Chondrocyte (in vitro differentiated cells): Measurements from ENCODE around the gene UBA6. TPM values are rescaled to one million over a fixed set of nuclear protein-coding genes. Genes with fewer than 3 reads are reported as not detected.

ENCODE experiments used
- DNase-seq: peaks from one replicate; pipeline ENCODE4 v3.0.0; 2021; ENCODE audit warnings: mixed read lengths, low spot score
- H3K27ac Mint-ChIP-seq: one replicate; pipeline ENCODE4 v1.8.0; 2021; ENCODE audit warnings: mild to moderate bottlenecking, moderate library complexity, mixed read lengths; ENCODE audit not compliant: unreplicated experiment
- H3K27me3 Mint-ChIP-seq: 2 replicates; pipeline ENCODE4 v1.8.0; 2021; ENCODE audit warnings: low read depth, mixed read lengths
- H3K36me3 Mint-ChIP-seq: 2 replicates; pipeline ENCODE4 v1.8.0; 2021; ENCODE audit warnings: low read depth, mixed read lengths
- H3K4me1 Mint-ChIP-seq: 2 replicates; pipeline ENCODE4 v1.8.0; 2021; ENCODE audit warnings: low read depth, mild to moderate bottlenecking, mixed read lengths
- H3K4me3 Mint-ChIP-seq: one replicate; pipeline ENCODE4 v1.8.0; 2021; ENCODE audit warnings: mild to moderate bottlenecking, moderate library complexity, mixed read lengths; ENCODE audit not compliant: unreplicated experiment
- H3K9me3 Mint-ChIP-seq: 2 replicates; pipeline ENCODE4 v1.8.0; 2021; ENCODE audit warnings: low read depth, mixed read lengths
- total RNA-seq: library from RNA; stranded (reverse); gene quantifications from 3 replicates; pipeline ENCODE4 v1.2.1, GENCODE V29; 2021
- TF ChIP-seq, protein P1 (sequence below): fragments of 200-600 bp; sonication (generic); IDR thresholded peaks from 2 replicates; pipeline ENCODE4 v1.5.0; 2021; ENCODE audit warnings: antibody characterized with exemption, mild to moderate bottlenecking, moderate library complexity

UBA6 gene
- total RNA-seq, 1 donor from 2014 or later = 61.7 TPM

DNA sequence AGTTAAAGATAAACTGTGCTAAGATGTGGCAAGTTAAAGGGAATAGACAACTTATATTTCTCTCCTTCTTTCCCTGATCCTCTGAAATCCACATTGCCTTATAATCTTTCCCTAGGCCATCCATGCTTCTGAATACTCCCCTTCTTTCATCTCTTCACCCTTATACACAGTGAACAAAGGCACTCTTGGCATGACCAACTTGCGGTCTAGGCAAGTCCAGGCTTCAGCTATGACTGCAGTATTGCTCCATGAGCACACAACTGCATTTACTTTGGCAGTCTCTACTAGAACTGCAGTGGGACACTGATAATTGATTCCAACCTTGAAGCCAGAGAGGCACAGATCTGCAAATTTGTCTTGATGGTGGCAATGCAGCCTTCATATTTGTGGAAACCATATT, 24.2 kb upstream of the UBA6 start:
- peaks cover 4% of the 10 kb centered on the region for H3K36me3 Mint-ChIP-seq
- H3K27ac Mint-ChIP-seq = no peak overlapping the region
- peaks cover 8% of the 10 kb centered on the region for H3K4me1 Mint-ChIP-seq
- H3K4me3 Mint-ChIP-seq = no peak overlapping the region
- no peaks in the 10 kb centered on the region for H3K27me3 Mint-ChIP-seq
- no peak for DNase-seq
- TF ChIP-seq, protein P1, sequence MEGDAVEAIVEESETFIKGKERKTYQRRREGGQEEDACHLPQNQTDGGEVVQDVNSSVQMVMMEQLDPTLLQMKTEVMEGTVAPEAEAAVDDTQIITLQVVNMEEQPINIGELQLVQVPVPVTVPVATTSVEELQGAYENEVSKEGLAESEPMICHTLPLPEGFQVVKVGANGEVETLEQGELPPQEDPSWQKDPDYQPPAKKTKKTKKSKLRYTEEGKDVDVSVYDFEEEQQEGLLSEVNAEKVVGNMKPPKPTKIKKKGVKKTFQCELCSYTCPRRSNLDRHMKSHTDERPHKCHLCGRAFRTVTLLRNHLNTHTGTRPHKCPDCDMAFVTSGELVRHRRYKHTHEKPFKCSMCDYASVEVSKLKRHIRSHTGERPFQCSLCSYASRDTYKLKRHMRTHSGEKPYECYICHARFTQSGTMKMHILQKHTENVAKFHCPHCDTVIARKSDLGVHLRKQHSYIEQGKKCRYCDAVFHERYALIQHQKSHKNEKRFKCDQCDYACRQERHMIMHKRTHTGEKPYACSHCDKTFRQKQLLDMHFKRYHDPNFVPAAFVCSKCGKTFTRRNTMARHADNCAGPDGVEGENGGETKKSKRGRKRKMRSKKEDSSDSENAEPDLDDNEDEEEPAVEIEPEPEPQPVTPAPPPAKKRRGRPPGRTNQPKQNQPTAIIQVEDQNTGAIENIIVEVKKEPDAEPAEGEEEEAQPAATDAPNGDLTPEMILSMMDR = no peak
- peaks cover 10% of the 10 kb centered on the region for H3K9me3 Mint-ChIP-seq

DNA sequence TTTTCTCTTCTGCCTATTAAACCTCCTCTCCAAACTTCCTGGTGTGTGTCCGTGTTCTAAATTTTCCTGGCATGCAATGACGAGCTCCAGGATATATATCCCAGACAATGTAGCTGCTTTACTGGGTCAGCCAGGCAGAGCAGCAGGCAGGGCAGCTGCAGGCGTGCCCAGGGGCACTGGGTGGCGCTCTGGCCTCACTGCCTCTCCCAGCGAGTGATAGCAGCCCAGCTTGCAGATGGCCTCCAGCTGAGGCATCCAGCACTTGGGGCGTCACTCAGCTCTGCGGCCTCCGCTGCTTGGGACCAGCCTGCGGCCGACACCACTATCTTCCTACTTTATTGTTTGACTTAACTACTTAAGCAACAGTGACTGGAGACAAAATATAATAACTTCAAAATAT, 23.0 kb upstream of the UBA6 start:
- Mint-ChIP-seq H3K9me3 (peaks cover 10% of the 10 kb centered on the region), H3K36me3 (peaks cover 4% of the 10 kb centered on the region), H3K27me3 (no peaks in the 10 kb centered on the region), H3K27ac (no peak overlapping the region), H3K4me1 (peaks cover 8% of the 10 kb centered on the region), H3K4me3 (no peak overlapping the region)
- no peak for DNase-seq
- TF ChIP-seq, protein P1 = no peak

DNA sequence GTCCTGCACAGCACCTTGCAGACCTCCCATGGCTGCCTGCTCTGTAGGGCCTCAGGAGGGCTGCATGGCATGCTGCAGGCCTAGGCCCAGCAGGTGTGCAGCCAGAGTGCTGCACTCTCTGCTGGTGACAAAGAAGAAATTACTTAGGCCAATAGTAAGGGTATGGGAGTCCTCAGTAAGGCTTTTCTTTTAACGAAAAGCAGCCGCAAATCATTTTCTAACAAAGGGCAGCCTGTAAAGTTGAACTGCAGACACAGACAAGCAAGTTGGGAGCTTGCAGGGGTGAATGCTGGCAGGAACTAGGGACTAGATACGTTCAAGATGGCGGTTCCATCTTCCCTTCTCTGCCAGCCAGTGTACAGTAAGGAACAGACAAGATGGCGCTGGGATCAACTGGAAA, 22.4 kb upstream of the UBA6 start:
- Mint-ChIP-seq H3K27me3 (no peaks in the 10 kb centered on the region), H3K27ac (no peak overlapping the region), H3K4me3 (no peak overlapping the region), H3K4me1 (peaks cover 8% of the 10 kb centered on the region), H3K36me3 (peaks cover 4% of the 10 kb centered on the region), H3K9me3 (peaks cover 10% of the 10 kb centered on the region)
- no peak for DNase-seq
- TF ChIP-seq, protein P1 = no peak

DNA sequence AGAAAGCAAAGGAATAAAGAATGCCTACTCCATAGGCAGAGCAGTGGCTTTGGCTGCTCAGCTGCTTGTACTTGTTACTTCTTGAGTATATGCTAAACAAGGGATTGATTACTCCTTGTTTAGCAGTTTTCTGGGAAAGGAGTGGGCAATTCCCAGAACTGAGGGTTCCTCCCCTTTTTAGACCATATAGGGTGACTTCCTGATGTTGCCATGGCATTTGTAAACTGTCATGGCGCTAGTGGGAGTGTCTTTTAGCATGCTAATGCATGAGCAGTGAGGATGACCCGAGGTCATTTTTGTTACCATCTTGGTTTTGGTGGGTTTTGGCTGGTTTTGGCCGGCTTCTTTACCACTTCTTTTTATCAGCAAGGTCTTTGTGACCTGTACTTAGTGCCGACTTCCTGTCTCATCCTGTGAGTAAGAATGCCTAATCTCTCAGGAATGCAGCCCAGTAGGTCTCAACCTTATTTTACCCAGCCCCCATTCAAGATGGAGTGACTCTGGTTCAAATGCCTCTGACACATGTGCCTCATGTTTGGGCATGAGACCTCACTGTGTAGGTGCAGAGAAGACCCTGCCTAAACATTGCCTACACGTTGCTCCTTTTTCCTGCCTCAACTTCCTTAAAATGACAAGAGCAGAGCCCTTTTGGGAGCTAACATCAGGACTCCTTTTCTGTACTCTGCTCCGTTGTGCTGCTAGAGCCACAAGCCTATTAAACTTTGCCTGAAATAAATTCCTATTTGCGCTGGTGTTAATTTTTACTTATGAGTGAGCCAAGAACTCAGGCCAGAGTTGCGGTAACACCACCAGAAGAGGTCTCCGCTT, 21.0 kb upstream of the UBA6 start:
- no peak overlapping the region for H3K27ac Mint-ChIP-seq
- no peaks in the 10 kb centered on the region for H3K27me3 Mint-ChIP-seq
- peaks cover 2% of the 10 kb centered on the region for H3K36me3 Mint-ChIP-seq
- H3K4me3 Mint-ChIP-seq = no peak overlapping the region
- peaks cover 6% of the 10 kb centered on the region for H3K4me1 Mint-ChIP-seq
- TF ChIP-seq, protein P1 = no peak
- no peak for DNase-seq
- peaks cover 2% of the 10 kb centered on the region for H3K9me3 Mint-ChIP-seq

DNA sequence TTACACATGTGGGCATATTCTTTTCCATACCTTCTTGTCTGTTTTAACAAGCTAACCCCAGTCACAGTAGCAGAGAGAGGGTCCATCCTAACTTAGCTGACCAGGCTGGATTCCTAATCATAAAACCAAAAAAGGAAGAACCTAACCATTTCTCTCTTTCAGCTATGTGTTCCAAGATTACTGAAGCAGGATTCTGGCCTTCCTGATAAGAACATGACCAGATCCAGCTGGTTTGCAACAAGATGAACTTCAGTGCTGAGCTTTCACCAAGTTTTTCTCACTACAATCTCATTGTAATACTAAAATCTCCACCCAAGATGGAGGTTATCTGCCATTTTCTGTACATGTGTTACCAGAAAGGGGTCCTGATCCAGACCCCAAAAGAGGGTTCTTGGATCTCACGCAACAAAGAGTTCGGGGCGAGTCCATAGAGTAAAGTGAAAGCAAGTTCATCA, 20.4 kb upstream of the UBA6 start:
- no peak for DNase-seq
- TF ChIP-seq, protein P1 = no peak
- Mint-ChIP-seq H3K9me3 (no peaks in the 10 kb centered on the region), H3K36me3 (peaks cover 2% of the 10 kb centered on the region), H3K27ac (no peak overlapping the region), H3K4me1 (peaks cover 3% of the 10 kb centered on the region), H3K4me3 (no peak overlapping the region), H3K27me3 (no peaks in the 10 kb centered on the region)
